DOHH2 (cell line): Measurements from ENCODE around the gene PITPNM1.
"Not testable (repeated sequence)": the region's sequence is repeated elsewhere in the genome, so short reads cannot be mapped to it uniquely, and the experiment has no call there.

Source experiments
- H3F3A ChIP-seq: fragments of 200-600 bp; sonication (generic), shearing (Covaris generic); 2 replicates; pipeline ENCODE4 v1.6.0; 2016; ENCODE audit warnings: antibody characterized with exemption, mild to moderate bottlenecking; ENCODE audit not compliant: control insufficient read depth, insufficient read depth
- H3K27ac ChIP-seq: fragments of 200-600 bp; sonication (generic); 2 replicates; pipeline ENCODE4 v1.5.1; 2014; ENCODE audit warnings: low read depth, mild to moderate bottlenecking, low read length, moderate library complexity
- H3K27me3 ChIP-seq: fragments of 200-600 bp; sonication (generic); 2 replicates; pipeline ENCODE4 v1.6.1; 2014; ENCODE audit warnings: mild to moderate bottlenecking, low read length, mixed read lengths; ENCODE audit not compliant: control insufficient read depth
- H3K36me3 ChIP-seq: fragments of 200-600 bp; sonication (generic); 2 replicates; pipeline ENCODE4 v1.6.1; 2014; ENCODE audit warnings: mild to moderate bottlenecking, low read length, moderate library complexity, mixed read lengths; ENCODE audit not compliant: control insufficient read depth
- H3K4me1 ChIP-seq: fragments of 200-600 bp; sonication (generic); 2 replicates; pipeline ENCODE4 v1.6.1; 2014; ENCODE audit warnings: mild to moderate bottlenecking, low read length, mixed read lengths; ENCODE audit not compliant: control insufficient read depth
- H3K4me2 ChIP-seq: fragments of 200-600 bp; sonication (generic); 2 replicates; pipeline ENCODE4 v1.6.0; 2014; ENCODE audit warnings: mild to moderate bottlenecking, low read length, moderate library complexity
- H3K4me3 ChIP-seq: fragments of 200-600 bp; sonication (generic); 2 replicates; pipeline ENCODE4 v1.5.1; 2014; ENCODE audit warnings: mild to moderate bottlenecking, low read length, mixed read lengths
- H3K79me2 ChIP-seq: fragments of 200-600 bp; sonication (generic); 2 replicates; pipeline ENCODE4 v1.6.1; 2014; ENCODE audit warnings: mild to moderate bottlenecking, low read length, mixed read lengths; ENCODE audit not compliant: control insufficient read depth
- H3K9me2 ChIP-seq: fragments of 200-600 bp; sonication (generic); replicated peaks from 2 replicates; pipeline ENCODE4 v1.6.1; 2014; ENCODE audit warnings: mild to moderate bottlenecking, low read length, mixed read lengths; ENCODE audit not compliant: control insufficient read depth
- H3K9me3 ChIP-seq: fragments of 200-600 bp; sonication (generic); 2 replicates; pipeline ENCODE4 v1.6.1; 2014; ENCODE audit warnings: antibody characterized with exemption, low read length, mixed read lengths; ENCODE audit not compliant: control insufficient read depth, insufficient read depth
- H4K20me1 ChIP-seq: fragments of 200-600 bp; sonication (generic); 2 replicates; pipeline ENCODE4 v1.6.0; 2014; ENCODE audit warnings: low read depth, mild to moderate bottlenecking, antibody characterized with exemption, low read length, moderate library complexity; ENCODE audit not compliant: control insufficient read depth, insufficient read depth
- CTCF ChIP-seq: fragments of 200-600 bp; sonication (generic); IDR thresholded peaks from one replicate; pipeline ENCODE4 v1.5.1; 2014; ENCODE audit warnings: antibody characterized with exemption, mild to moderate bottlenecking, low read depth, low read length; ENCODE audit not compliant: poor library complexity, severe bottlenecking
- EZH2phosphoT487 ChIP-seq: fragments of 200-600 bp; sonication (generic); IDR thresholded peaks from 2 replicates; pipeline ENCODE4 v1.6.1; 2017; ENCODE audit warnings: borderline replicate concordance, mild to moderate bottlenecking, antibody characterized with exemption, low read length, moderate library complexity, mixed read lengths

The PITPNM1 gene

GRCh38 chr11:67489885-67490726 is 15.1 kb downstream of the PITPNM1 start:
- no peak overlapping the region for H3K27ac ChIP-seq
- H3K27me3 ChIP-seq = no peaks in the 10 kb centered on the region
- H3K9me2 ChIP-seq = no peaks in the 10 kb centered on the region
- H3K4me1 ChIP-seq = peaks cover 19% of the 10 kb centered on the region
- no peak overlapping the region for H3K4me2 ChIP-seq
- peaks cover 79% of the 10 kb centered on the region for H3K36me3 ChIP-seq
- H3F3A ChIP-seq = peaks cover 15% of the 10 kb centered on the region
- no peaks in the 10 kb centered on the region for H3K9me3 ChIP-seq
- TF ChIP-seq CTCF (no peak), EZH2phosphoT487 (no peak)
- no peaks in the 10 kb centered on the region for H4K20me1 ChIP-seq
- no peak overlapping the region for H3K4me3 ChIP-seq
- peaks cover 24% of the 10 kb centered on the region for H3K79me2 ChIP-seq

GRCh38 chr11:67489203-67489884 is 15.8 kb downstream of the PITPNM1 start:
- Histone ChIP-seq H3K9me2 (no peaks in the 10 kb centered on the region), H3K27ac (no peak overlapping the region), H4K20me1 (no peaks in the 10 kb centered on the region), H3K79me2 (peaks cover 29% of the 10 kb centered on the region), H3K27me3 (no peaks in the 10 kb centered on the region), H3K9me3 (no peaks in the 10 kb centered on the region), H3K36me3 (peaks cover 75% of the 10 kb centered on the region), H3K4me2 (no peak overlapping the region), H3K4me1 (peaks cover 27% of the 10 kb centered on the region), H3K4me3 (no peak overlapping the region), H3F3A (peaks cover 23% of the 10 kb centered on the region)
- TF ChIP-seq EZH2phosphoT487 = no peak
- no peak for TF ChIP-seq CTCF

GRCh38 chr11:67486481-67487195 is 18.5 kb downstream of the PITPNM1 start:
- peaks cover 48% of the 10 kb centered on the region for H3K4me1 ChIP-seq
- H3K9me3 ChIP-seq = no peaks in the 10 kb centered on the region
- TF ChIP-seq EZH2phosphoT487 (no peak), CTCF (no peak)
- H3K36me3 ChIP-seq = peaks cover 54% of the 10 kb centered on the region
- H3F3A ChIP-seq = peaks cover 30% of the 10 kb centered on the region
- H3K4me2 ChIP-seq = peak overlapping the region; percentile 86
- H4K20me1 ChIP-seq = no peaks in the 10 kb centered on the region
- H3K79me2 ChIP-seq = peaks cover 43% of the 10 kb centered on the region
- H3K9me2 ChIP-seq = no peaks in the 10 kb centered on the region
- H3K27me3 ChIP-seq = no peaks in the 10 kb centered on the region
- peak overlapping the region; percentile 81 for H3K27ac ChIP-seq
- peak overlapping the region; percentile 47 for H3K4me3 ChIP-seq

GRCh38 chr11:67485873-67486361 is 19.2 kb downstream of the PITPNM1 start:
- Histone ChIP-seq H3K4me1 (peaks cover 50% of the 10 kb centered on the region), H3K36me3 (peaks cover 47% of the 10 kb centered on the region), H3K4me3 (peak overlapping the region; percentile 47), H3K4me2 (peak overlapping the region; percentile 86), H3F3A (peaks cover 27% of the 10 kb centered on the region), H3K27ac (peak overlapping the region; percentile 81), H3K79me2 (peaks cover 43% of the 10 kb centered on the region)
- H3K9me2 ChIP-seq, H4K20me1 ChIP-seq, H3K27me3 ChIP-seq, H3K9me3 ChIP-seq: not testable (repeated sequence)
